Suprapubic skin (tissue), 4 donors: Measurements from ENCODE around the gene ANKRD33. TPM values are rescaled to one million over a fixed set of nuclear protein-coding genes. Genes with fewer than 3 reads are reported as not detected.

Source experiments
- DNase-seq, 2 donors: peaks; one replicate each; pipeline ENCODE4 v3.0.0-alpha.2; 2019; ENCODE audit warnings: low spot score in 2 of 2
- H3K27ac ChIP-seq: fragments of 200-600 bp; sonication (generic); one replicate; pipeline ENCODE4 v1.5.1; 2019
- H3K27me3 ChIP-seq: fragments of 200-600 bp; sonication (generic); one replicate; pipeline ENCODE4 v1.5.1; 2019
- H3K36me3 ChIP-seq: fragments of 200-600 bp; sonication (generic); one replicate; pipeline ENCODE4 v1.5.1; 2019
- H3K4me1 ChIP-seq: fragments of 200-600 bp; sonication (generic); one replicate; pipeline ENCODE4 v1.5.1; 2019
- H3K4me3 ChIP-seq: fragments of 200-600 bp; sonication (generic); one replicate; pipeline ENCODE4 v1.5.1; 2019; ENCODE audit warnings: mild to moderate bottlenecking
- H3K9me3 ChIP-seq: fragments of 200-600 bp; sonication (generic); one replicate; pipeline ENCODE4 v1.5.1; 2019
- EP300 ChIP-seq: sonication (generic); formaldehyde crosslinking; IDR thresholded peaks from one replicate; pipeline ENCODE4 v1.6.1; 2017; ENCODE audit warnings: antibody characterized with exemption
- POLR2A ChIP-seq, 2 donors: fragments of 450-650 bp; IDR thresholded peaks; one replicate each; pipeline ENCODE4 v1.6.1; 2017; ENCODE audit warnings: antibody characterized with exemption in 2 of 2, mild to moderate bottlenecking in 2 of 2, moderate library complexity in 2 of 2
- POLR2AphosphoS5 ChIP-seq, 3 donors: sonication (generic); formaldehyde crosslinking; IDR thresholded peaks; one replicate each; pipeline ENCODE4 v1.6.1; 2017; ENCODE audit warnings: antibody characterized with exemption in 3 of 3
- WGBS: methylation state at CpG from one replicate; pipeline ENCODE4 v1.1.5; 2018; 5-methylcytosine and 5-hydroxymethylcytosine counted together
- total RNA-seq, 4 donors: library from RNA; depleted of rRNA; stranded (reverse); fragments of >200 nt; gene quantifications; one replicate each; pipeline ENCODE4 v1.1.0, GENCODE V29; 2016
- TF ChIP-seq, protein P1 (sequence below), 2 donors: fragments of 200-600 bp in 1 of 2; fragments of 450-650 bp in 1 of 2; sonication (generic) in 1 of 2; IDR thresholded peaks; one replicate each; pipeline ENCODE4 v1.5.1; 2016 to 2019; ENCODE audit warnings: antibody characterized with exemption in 2 of 2, mild to moderate bottlenecking in 1 of 2, moderate library complexity in 1 of 2

ANKRD33 gene
- total RNA-seq, 4 donors from 2014 or later, result not detected

DNA sequence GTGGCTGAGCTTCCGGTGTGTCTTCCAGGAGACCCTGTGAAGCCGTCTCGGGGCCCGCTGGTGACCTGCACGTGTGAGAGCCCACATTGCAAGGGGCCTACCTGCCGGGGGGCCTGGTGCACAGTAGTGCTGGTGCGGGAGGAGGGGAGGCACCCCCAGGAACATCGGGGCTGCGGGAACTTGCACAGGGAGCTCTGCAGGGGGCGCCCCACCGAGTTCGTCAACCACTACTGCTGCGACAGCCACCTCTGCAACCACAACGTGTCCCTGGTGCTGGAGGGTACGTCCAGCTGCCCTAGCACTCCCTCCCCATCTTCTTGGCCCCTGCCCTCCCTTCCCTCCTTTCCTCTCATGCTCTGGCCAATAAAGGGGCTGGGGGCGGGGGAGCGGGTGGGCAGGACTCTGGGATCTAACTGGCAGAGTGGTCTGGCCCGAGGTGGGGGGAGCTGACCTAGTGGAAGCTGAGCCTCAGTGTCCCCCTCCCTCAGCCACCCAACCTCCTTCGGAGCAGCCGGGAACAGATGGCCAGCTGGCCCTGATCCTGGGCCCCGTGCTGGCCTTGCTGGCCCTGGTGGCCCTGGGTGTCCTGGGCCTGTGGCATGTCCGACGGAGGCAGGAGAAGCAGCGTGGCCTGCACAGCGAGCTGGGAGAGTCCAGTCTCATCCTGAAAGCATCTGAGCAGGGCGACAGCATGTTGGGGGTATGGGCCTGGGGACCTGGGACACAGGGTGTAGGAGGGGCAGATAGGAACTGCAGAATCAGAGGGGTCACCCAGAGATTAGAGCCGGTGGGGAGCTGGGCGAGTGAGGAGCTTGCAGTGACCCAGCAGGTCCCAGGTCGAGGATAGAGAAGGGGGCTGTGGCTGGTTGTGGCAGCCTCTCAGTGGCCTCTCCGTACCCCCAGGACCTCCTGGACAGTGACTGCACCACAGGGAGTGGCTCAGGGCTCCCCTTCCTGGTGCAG is 25.4 kb downstream of the ANKRD33 start:
- Histone ChIP-seq H3K4me3 (peak overlapping the region; percentile 28), H3K27ac (no peak overlapping the region), H3K4me1 (peaks cover 61% of the 10 kb centered on the region), H3K36me3 (peaks cover 9% of the 10 kb centered on the region), H3K9me3 (no peaks in the 10 kb centered on the region), H3K27me3 (no peaks in the 10 kb centered on the region)
- DNase-seq, result peak in 1 of 2 donors; percentile 64
- TF ChIP-seq EP300, result no peak
- TF ChIP-seq POLR2A (IDR thresholded peaks at IDR 0.05), result no peak
- TF ChIP-seq, protein P1, sequence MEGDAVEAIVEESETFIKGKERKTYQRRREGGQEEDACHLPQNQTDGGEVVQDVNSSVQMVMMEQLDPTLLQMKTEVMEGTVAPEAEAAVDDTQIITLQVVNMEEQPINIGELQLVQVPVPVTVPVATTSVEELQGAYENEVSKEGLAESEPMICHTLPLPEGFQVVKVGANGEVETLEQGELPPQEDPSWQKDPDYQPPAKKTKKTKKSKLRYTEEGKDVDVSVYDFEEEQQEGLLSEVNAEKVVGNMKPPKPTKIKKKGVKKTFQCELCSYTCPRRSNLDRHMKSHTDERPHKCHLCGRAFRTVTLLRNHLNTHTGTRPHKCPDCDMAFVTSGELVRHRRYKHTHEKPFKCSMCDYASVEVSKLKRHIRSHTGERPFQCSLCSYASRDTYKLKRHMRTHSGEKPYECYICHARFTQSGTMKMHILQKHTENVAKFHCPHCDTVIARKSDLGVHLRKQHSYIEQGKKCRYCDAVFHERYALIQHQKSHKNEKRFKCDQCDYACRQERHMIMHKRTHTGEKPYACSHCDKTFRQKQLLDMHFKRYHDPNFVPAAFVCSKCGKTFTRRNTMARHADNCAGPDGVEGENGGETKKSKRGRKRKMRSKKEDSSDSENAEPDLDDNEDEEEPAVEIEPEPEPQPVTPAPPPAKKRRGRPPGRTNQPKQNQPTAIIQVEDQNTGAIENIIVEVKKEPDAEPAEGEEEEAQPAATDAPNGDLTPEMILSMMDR (IDR thresholded peaks at IDR 0.05), result no peak
- TF ChIP-seq POLR2AphosphoS5 (IDR thresholded peaks at IDR 0.05), result no peak
- WGBS, result 79% methylated on average over 25 of the region's 30 CpGs

DNA sequence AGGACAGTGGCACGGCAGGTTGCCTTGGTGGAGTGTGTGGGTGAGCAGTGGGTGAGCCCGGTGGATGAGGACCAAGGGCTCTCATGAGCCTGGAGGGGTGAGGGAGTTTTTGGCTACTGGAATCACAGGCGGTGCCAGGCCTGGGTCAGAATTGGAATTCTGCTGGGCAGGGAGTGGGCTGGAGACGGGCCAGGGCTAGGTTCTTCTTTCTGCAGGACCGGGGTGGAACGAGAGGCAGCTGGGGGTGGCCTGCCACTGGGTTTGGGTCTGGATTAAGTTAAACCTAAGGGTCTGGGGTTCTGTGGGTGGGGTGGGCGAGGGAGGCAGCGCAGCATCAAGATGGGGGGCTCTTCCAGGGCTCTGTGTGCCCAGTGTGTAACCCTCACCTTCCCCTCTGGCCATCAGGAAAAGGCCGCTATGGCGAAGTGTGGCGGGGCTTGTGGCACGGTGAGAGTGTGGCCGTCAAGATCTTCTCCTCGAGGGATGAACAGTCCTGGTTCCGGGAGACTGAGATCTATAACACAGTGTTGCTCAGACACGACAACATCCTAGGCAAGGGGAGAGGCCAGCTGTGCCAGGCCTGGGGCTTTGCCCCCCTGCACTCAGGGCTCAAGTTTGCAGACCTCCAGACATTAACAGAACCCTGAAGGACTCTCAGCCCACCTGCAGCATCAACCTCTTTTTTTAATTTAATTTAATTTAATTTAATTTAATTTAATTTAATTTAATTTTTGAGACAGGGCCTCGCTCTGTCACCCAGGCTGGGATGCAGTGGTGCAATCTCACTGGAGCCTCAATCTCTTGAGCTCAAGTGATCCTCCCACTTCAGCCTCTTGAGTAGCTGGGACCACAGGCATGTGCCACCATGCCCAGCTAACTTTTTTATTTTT is 26.4 kb downstream of the ANKRD33 start:
- Histone ChIP-seq H3K4me1 (peaks cover 52% of the 10 kb centered on the region), H3K27ac (no peak overlapping the region)
- 76% methylated on average over 17 of the region's 17 CpGs for WGBS

DNA sequence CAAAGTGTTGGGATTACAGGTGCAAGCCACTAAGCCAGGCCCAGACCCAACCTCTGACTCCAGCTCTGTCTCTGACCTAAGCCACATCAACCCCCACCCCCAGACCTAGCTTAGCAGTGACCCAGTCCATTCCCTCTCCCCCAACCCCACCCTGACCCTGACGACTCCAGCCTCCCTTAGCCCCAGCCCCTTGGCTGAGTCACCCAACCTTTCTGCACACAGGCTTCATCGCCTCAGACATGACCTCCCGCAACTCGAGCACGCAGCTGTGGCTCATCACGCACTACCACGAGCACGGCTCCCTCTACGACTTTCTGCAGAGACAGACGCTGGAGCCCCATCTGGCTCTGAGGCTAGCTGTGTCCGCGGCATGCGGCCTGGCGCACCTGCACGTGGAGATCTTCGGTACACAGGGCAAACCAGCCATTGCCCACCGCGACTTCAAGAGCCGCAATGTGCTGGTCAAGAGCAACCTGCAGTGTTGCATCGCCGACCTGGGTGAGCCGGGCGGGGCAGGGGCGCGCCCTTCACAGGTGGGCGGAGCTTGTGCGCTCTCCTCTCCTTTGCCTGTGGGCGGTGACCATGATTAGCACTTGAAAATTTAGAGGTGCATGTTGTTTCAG is 27.2 kb downstream of the ANKRD33 start:
- 89% methylated on average over 14 of the region's 28 CpGs for WGBS
- no peak overlapping the region for H3K4me3 ChIP-seq
- no peaks in the 10 kb centered on the region for H3K9me3 ChIP-seq
- peak in 1 of 2 donors; percentile 55 for DNase-seq
- H3K4me1 ChIP-seq, result peaks cover 43% of the 10 kb centered on the region
- no peak overlapping the region for H3K27ac ChIP-seq
- TF ChIP-seq, protein P1 (IDR thresholded peaks at IDR 0.05), result no peak
- TF ChIP-seq POLR2AphosphoS5 (IDR thresholded peaks at IDR 0.05) (no peak), EP300 (no peak), POLR2A (IDR thresholded peaks at IDR 0.05) (no peak)
- no peaks in the 10 kb centered on the region for H3K27me3 ChIP-seq
- H3K36me3 ChIP-seq, result peaks cover 21% of the 10 kb centered on the region

More for the DNA sequence above, 26.4 kb downstream of the ANKRD33 start:
- peaks cover 16% of the 10 kb centered on the region for H3K36me3 ChIP-seq
- H3K9me3 ChIP-seq, result no peaks in the 10 kb centered on the region
- H3K27me3 ChIP-seq, result no peaks in the 10 kb centered on the region
- DNase-seq, result peak in 1 of 2 donors; percentile 47
- no peak overlapping the region for H3K4me3 ChIP-seq
- no peak for TF ChIP-seq POLR2AphosphoS5 (IDR thresholded peaks at IDR 0.05)
- no peak for TF ChIP-seq POLR2A (IDR thresholded peaks at IDR 0.05)
- TF ChIP-seq, protein P1 (IDR thresholded peaks at IDR 0.05), result no peak
- no peak for TF ChIP-seq EP300

DNA sequence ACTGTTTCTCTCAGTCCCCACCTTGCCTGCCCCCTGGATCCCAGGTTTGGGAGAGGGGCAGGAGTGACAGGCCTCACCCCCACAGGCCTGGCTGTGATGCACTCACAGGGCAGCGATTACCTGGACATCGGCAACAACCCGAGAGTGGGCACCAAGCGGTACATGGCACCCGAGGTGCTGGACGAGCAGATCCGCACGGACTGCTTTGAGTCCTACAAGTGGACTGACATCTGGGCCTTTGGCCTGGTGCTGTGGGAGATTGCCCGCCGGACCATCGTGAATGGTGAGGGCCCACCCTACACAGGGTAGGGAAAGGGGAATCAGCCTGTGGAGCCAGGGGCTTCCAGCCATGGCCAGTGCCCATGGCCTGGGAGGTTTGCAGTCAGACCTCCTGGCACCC is 28.0 kb downstream of the ANKRD33 start:
- Histone ChIP-seq H3K36me3 (peaks cover 22% of the 10 kb centered on the region), H3K27me3 (no peaks in the 10 kb centered on the region), H3K4me3 (no peak overlapping the region), H3K4me1 (peaks cover 35% of the 10 kb centered on the region), H3K9me3 (no peaks in the 10 kb centered on the region), H3K27ac (no peak overlapping the region)
- peak in 1 of 2 donors; percentile 48 for DNase-seq
- WGBS, result no CpG with 5 or more reads among the region's 11 CpGs
- TF ChIP-seq POLR2AphosphoS5 (IDR thresholded peaks at IDR 0.05), result no peak
- TF ChIP-seq, protein P1 (IDR thresholded peaks at IDR 0.05), result no peak
- no peak for TF ChIP-seq POLR2A (IDR thresholded peaks at IDR 0.05)
- TF ChIP-seq EP300, result no peak
